Measurements from ENCODE around the gene KCNK10.

Gene KCNK10

DNA sequence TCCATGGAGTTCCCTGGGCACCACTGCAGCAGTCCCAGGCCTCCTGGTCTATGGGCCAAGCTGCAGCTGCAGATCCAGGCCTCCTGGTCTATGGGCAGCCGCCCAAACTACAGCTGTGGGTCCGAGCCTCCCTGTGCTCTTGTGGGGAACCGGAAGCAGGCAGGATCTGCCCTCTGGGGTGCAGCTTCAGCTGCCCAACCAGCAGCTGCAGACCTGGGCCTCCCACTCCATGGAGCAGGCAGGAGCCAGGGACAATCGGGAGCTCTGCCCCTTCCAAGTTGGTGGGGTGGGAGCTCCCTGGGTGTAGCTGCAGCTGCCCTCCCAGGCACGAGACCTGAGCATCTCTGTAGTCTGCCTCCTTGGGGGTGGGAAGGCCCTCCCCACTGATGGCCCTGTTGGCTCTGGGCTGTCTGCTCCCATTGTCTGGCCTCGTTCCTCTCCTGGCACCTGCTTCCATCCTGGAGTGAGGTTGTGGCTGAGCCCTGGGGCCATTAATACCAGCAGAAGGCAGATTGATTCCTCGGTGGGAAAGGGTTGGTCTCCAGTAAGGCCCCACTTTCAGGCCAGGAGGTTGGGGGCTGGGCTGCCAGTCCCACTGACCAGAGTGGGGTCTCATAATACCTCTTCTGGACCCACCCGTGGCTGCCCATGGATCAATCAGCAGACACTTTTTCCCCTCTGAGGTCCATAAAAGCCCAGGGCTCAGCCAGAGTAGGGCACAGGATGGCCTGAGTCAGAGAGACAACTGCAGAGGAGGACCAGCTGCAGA, 176.0 kb downstream of the KCNK10 start:
- no peak overlapping the region for H3K27ac ChIP-seq
- TF ChIP-seq, protein P1, sequence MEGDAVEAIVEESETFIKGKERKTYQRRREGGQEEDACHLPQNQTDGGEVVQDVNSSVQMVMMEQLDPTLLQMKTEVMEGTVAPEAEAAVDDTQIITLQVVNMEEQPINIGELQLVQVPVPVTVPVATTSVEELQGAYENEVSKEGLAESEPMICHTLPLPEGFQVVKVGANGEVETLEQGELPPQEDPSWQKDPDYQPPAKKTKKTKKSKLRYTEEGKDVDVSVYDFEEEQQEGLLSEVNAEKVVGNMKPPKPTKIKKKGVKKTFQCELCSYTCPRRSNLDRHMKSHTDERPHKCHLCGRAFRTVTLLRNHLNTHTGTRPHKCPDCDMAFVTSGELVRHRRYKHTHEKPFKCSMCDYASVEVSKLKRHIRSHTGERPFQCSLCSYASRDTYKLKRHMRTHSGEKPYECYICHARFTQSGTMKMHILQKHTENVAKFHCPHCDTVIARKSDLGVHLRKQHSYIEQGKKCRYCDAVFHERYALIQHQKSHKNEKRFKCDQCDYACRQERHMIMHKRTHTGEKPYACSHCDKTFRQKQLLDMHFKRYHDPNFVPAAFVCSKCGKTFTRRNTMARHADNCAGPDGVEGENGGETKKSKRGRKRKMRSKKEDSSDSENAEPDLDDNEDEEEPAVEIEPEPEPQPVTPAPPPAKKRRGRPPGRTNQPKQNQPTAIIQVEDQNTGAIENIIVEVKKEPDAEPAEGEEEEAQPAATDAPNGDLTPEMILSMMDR (conservative IDR thresholded peaks at IDR 0.05), result no peak
- no peak for TF ChIP-seq ZFX (IDR thresholded peaks at IDR 0.05)

- TF ChIP-seq, protein P1 (conservative IDR thresholded peaks at IDR 0.05), result no peak
- TF ChIP-seq ZFX (IDR thresholded peaks at IDR 0.05), result no peak
- H3K27ac ChIP-seq, result no peak overlapping the region
Observed at GRCh38 chr14:88143810-88144209, 179.3 kb downstream of the KCNK10 start.

GRCh38 chr14:88142997-88143396, 180.1 kb downstream of the KCNK10 start:
- H3K27ac ChIP-seq, result no peak overlapping the region
- TF ChIP-seq, protein P1 (conservative IDR thresholded peaks at IDR 0.05), result no peak
- TF ChIP-seq ZFX (IDR thresholded peaks at IDR 0.05), result no peak

DNA sequence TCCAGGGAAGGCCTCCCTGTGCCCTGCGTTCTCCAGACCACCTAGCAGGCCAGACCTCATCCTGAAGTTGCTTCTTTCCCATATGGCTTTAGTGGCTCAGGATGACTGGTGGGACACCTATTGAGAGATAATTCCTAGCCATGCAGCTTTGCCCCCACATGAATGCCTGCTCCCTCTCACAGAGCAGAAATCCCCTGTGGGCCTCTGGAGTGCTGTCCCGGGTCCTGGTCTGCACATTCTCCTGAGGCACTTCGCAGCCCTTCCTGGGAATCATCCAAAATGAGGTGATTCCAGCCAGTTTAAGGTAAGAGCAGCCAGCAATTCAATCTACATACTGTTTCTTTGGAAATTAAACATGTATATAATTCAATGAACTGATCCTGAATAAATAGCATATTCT, 182.2 kb downstream of the KCNK10 start:
- TF ChIP-seq, protein P1 (conservative IDR thresholded peaks at IDR 0.05), result no peak
- no peak for TF ChIP-seq ZFX (IDR thresholded peaks at IDR 0.05)
- no peak overlapping the region for H3K27ac ChIP-seq

DNA sequence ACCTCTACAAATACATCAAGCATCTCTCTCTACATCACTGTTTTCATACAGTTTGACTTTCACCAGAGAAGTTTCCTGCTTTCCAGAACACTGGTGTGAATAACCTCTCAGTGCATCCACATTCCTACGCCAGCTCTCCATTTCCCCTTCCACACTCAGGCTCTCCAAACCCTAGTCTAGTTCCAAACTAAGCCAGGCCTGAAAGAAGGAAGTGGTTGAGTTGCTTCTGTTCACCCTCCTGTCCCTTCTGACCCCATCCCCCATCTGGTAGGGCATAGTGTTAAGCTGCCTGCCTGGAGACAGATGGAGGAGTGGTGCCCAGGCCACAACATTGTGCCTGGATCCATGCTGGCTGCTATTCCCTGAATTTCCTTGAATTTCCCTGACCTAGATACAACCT, 185.7 kb downstream of the KCNK10 start:
- no peak for TF ChIP-seq ZFX (IDR thresholded peaks at IDR 0.05)
- TF ChIP-seq, protein P1 (conservative IDR thresholded peaks at IDR 0.05), result no peak
- H3K27ac ChIP-seq, result no peak overlapping the region
